K562 (cell line): ENCODE measurements around the gene PJA1. TPM values are rescaled to one million over a fixed set of nuclear protein-coding genes. Genes with fewer than 3 reads are reported as not detected.

Source experiments
- BRF1 ChIP-seq: IDR thresholded peaks from 3 replicates; pipeline ENCODE4 v1.6.1; 2011; ENCODE audit warnings: borderline replicate concordance, mild to moderate bottlenecking; ENCODE audit not compliant: insufficient read length; ENCODE audit errors: extremely low read depth
- GTF2E2 ChIP-seq: fragments of 200-800 bp; sonication (Bioruptor generic); IDR thresholded peaks from 2 replicates; pipeline ENCODE4 v1.6.1; 2016; ENCODE audit warnings: missing genetic modification characterization, missing compliant biosample characterization
- KDM4B ChIP-seq, 2 experiments: fragments of 450-650 bp in 1 of 2; sonication (generic) in 1 of 2; IDR thresholded peaks; 2 replicates each; pipeline ENCODE4 v1.6.1; 2016 to 2017; ENCODE audit warnings: borderline replicate concordance in 2 of 2, antibody characterized with exemption in 1 of 2, low read depth in 1 of 2, mild to moderate bottlenecking in 1 of 2
- KLF13 ChIP-seq: fragments of 450-650 bp; IDR thresholded peaks from 2 replicates; pipeline ENCODE4 v1.6.1; 2016; ENCODE audit warnings: missing genetic modification characterization, low read depth, mild to moderate bottlenecking, missing compliant biosample characterization, moderate library complexity, borderline replicate concordance
- MAFF ChIP-seq: IDR thresholded peaks from 2 replicates; pipeline ENCODE4 v1.6.1; 2012; ENCODE audit warnings: low read length, improper control_type of control experiment
- SMARCE1 ChIP-seq: fragments of 450-650 bp; IDR thresholded peaks from 2 replicates; pipeline ENCODE4 v1.7.1; 2016; ENCODE audit warnings: mild to moderate bottlenecking
- SNIP1 ChIP-seq: fragments of 450-650 bp; IDR thresholded peaks from 2 replicates; pipeline ENCODE4 v1.7.1; 2017; ENCODE audit warnings: low read depth, mild to moderate bottlenecking
- SPI1 ChIP-seq: IDR thresholded peaks from 2 replicates; pipeline ENCODE4 v1.6.1; 2011; ENCODE audit warnings: low read depth, low read length, control low read depth, borderline replicate concordance
- SRSF9 ChIP-seq: fragments of 200-400 bp; formaldehyde crosslinking; IDR thresholded peaks from 2 replicates; pipeline ENCODE4 v1.6.1; 2017; ENCODE audit warnings: low read depth, low read length, borderline replicate concordance
- ZBTB8A ChIP-seq: fragments of 450-650 bp; IDR thresholded peaks from 2 replicates; pipeline ENCODE4 v1.6.1; 2018; ENCODE audit warnings: mild to moderate bottlenecking, moderate library complexity; ENCODE audit not compliant: partially characterized antibody
- ZFPM2 ChIP-seq: fragments of 250-450 bp; sonication (Bioruptor Pico); IDR thresholded peaks from 2 replicates; pipeline ENCODE4 v1.5.1; 2022; ENCODE audit warnings: mild to moderate bottlenecking
- ZNF133 ChIP-seq: fragments of 250-450 bp; sonication (Bioruptor Pico); IDR thresholded peaks from 2 replicates; pipeline ENCODE4 v1.4.0; 2020; ENCODE audit warnings: mild to moderate bottlenecking
- ZNF561 ChIP-seq: fragments of 450-650 bp; formaldehyde crosslinking; conservative IDR thresholded peaks from 2 replicates; pipeline ENCODE4 v1.4.0; 2020; ENCODE audit warnings: mild to moderate bottlenecking, moderate library complexity
- polyA plus RNA-seq, 8 experiments: library from polyadenylated mRNA; depleted of rRNA in 4 of 8; stranded (reverse) in 5 of 8; unstranded in 3 of 8; fragments of >200 nt; fragmentation: Nextera tagmentation in 2 of 8; fragmentation: Illumina TruSeq in 1 of 8; extraction: Ambion mirVana in 2 of 8; extraction: Trizol in 1 of 8; gene quantifications; 2 replicates each; pipeline versions ENCODE4 v1.2.1 to v1.2.3, GENCODE V29; 2011 to 2014; ENCODE audit warnings: inconsistent platforms in 1 of 8, missing spikeins in 1 of 8
- total RNA-seq, 7 experiments: library from RNA; depleted of rRNA in 6 of 7; stranded (reverse); fragments of >200 nt in 6 of 7; fragmentation: Illumina TruSeq in 2 of 7; extraction: Trizol in 2 of 7; gene quantifications; 2 replicates each; pipeline versions ENCODE4 v1.2.1 to v1.2.3, GENCODE V29; 2011 to 2021; ENCODE audit warnings: low replicate concordance in 1 of 7
- TF ChIP-seq, protein P1 (sequence below): IDR thresholded peaks from 2 replicates; pipeline ENCODE4 v1.6.1; 2014; ENCODE audit warnings: antibody characterized with exemption
- TF ChIP-seq, protein P2 (sequence below): fragments of 150-350 bp; conservative IDR thresholded peaks from 2 replicates; pipeline ENCODE4 v1.6.1; 2014; ENCODE audit warnings: low read length
- TF ChIP-seq, protein P3 (sequence below): fragments of 450-650 bp; IDR thresholded peaks from 2 replicates; pipeline ENCODE4 v1.6.1; 2016; ENCODE audit warnings: missing biosample characterization, missing genetic modification characterization
- TF ChIP-seq, protein P4 (sequence below): fragments of 250-450 bp; sonication (Bioruptor Pico); IDR thresholded peaks from 2 replicates; pipeline ENCODE4 v1.5.0; 2021; ENCODE audit warnings: mild to moderate bottlenecking, borderline replicate concordance

PJA1 gene
- total and polyA plus RNA-seq, 9 of the 15 experiments (the other 6 are each of a cell fraction or from before 2014, with no cell fraction given) = 1.6 to 6.0 (median 4.0) TPM

DNA sequence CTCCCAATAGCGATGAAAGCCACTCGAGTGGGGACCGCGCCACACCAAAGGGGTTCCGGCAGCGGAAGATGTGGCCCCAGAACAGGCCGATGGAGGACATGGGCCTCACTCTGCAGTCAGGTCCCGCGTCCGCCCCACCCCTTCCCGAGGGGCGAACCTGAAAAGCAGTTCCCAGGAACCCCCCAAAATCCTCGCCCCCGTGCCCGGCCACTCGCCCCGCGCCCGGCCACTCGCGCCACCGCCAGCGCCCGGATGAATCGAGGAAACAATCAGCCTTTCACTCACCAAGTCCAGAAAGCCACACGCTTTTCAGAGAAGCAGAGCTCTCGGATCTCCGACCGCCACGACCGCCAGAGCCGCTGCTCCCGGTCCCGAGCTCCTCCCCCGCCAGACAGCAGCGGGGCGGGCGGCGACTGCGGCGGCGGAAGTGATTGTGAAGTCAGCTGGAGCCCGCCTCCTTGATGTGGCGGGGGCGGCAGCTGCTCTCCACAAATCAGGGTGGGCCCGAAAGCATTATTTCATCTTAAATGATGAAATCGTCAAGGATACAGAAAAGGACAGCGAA lies at the start of gene PJA1 (continued):
- TF ChIP-seq, protein P1, sequence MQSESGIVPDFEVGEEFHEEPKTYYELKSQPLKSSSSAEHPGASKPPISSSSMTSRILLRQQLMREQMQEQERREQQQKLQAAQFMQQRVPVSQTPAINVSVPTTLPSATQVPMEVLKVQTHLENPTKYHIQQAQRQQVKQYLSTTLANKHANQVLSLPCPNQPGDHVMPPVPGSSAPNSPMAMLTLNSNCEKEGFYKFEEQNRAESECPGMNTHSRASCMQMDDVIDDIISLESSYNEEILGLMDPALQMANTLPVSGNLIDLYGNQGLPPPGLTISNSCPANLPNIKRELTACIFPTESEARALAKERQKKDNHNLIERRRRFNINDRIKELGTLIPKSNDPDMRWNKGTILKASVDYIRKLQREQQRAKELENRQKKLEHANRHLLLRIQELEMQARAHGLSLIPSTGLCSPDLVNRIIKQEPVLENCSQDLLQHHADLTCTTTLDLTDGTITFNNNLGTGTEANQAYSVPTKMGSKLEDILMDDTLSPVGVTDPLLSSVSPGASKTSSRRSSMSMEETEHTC = no peak
- no peak for TF ChIP-seq GTF2E2
- TF ChIP-seq, protein P2, sequence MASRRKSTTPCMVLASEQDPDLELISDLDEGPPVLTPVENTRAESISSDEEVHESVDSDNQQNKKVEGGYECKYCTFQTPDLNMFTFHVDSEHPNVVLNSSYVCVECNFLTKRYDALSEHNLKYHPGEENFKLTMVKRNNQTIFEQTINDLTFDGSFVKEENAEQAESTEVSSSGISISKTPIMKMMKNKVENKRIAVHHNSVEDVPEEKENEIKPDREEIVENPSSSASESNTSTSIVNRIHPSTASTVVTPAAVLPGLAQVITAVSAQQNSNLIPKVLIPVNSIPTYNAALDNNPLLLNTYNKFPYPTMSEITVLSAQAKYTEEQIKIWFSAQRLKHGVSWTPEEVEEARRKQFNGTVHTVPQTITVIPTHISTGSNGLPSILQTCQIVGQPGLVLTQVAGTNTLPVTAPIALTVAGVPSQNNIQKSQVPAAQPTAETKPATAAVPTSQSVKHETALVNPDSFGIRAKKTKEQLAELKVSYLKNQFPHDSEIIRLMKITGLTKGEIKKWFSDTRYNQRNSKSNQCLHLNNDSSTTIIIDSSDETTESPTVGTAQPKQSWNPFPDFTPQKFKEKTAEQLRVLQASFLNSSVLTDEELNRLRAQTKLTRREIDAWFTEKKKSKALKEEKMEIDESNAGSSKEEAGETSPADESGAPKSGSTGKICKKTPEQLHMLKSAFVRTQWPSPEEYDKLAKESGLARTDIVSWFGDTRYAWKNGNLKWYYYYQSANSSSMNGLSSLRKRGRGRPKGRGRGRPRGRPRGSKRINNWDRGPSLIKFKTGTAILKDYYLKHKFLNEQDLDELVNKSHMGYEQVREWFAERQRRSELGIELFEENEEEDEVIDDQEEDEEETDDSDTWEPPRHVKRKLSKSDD = no peak
- TF ChIP-seq SNIP1 = no peak
- TF ChIP-seq KDM4B (IDR thresholded peaks at IDR 0.05; ENCODE audit: borderline replicate concordance in 2 of 2, low read depth in 1 of 2) = no peak
- TF ChIP-seq KLF13 (tag) = no peak
- no peak for TF ChIP-seq ZBTB8A
- TF ChIP-seq SPI1 = no peak
- TF ChIP-seq SRSF9 = no peak
- TF ChIP-seq ZNF133 (CRISPR knock-in tag) = no peak
- no peak for TF ChIP-seq SMARCE1
- no peak for TF ChIP-seq MAFF
- TF ChIP-seq ZFPM2 (CRISPR knock-in tag) = no peak
- TF ChIP-seq, protein P3, sequence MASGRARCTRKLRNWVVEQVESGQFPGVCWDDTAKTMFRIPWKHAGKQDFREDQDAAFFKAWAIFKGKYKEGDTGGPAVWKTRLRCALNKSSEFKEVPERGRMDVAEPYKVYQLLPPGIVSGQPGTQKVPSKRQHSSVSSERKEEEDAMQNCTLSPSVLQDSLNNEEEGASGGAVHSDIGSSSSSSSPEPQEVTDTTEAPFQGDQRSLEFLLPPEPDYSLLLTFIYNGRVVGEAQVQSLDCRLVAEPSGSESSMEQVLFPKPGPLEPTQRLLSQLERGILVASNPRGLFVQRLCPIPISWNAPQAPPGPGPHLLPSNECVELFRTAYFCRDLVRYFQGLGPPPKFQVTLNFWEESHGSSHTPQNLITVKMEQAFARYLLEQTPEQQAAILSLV (tag) = no peak
- no peak for TF ChIP-seq BRF1
- TF ChIP-seq, protein P4, sequence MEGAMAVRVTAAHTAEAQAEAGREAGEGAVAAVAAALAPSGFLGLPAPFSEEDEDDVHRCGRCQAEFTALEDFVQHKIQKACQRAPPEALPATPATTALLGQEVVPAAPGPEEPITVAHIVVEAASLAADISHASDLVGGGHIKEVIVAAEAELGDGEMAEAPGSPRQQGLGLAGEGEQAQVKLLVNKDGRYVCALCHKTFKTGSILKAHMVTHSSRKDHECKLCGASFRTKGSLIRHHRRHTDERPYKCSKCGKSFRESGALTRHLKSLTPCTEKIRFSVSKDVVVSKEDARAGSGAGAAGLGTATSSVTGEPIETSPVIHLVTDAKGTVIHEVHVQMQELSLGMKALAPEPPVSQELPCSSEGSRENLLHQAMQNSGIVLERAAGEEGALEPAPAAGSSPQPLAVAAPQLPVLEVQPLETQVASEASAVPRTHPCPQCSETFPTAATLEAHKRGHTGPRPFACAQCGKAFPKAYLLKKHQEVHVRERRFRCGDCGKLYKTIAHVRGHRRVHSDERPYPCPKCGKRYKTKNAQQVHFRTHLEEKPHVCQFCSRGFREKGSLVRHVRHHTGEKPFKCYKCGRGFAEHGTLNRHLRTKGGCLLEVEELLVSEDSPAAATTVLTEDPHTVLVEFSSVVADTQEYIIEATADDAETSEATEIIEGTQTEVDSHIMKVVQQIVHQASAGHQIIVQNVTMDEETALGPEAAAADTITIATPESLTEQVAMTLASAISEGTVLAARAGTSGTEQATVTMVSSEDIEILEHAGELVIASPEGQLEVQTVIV (CRISPR knock-in tag) = no peak
- no peak for TF ChIP-seq ZNF561
